Renal cortical epithelial cell (primary cell): ENCODE data around the gene ACVR1. TPM values are rescaled to one million over a fixed set of nuclear protein-coding genes. Genes with fewer than 3 reads are reported as not detected.
A peak's percentile ranks its signal among the peaks of the same experiment; 100 is the strongest.

Experiments
- DNase-seq: peaks from one replicate; pipeline ENCODE4 v3.0.0-alpha.2; 2011; ENCODE audit warnings: low read depth
- total RNA-seq: library from RNA; depleted of rRNA; stranded (reverse); fragments of >200 nt; gene quantifications from 2 replicates; pipeline ENCODE4 v1.2.3, GENCODE V29; 2014

ACVR1 gene
- total RNA-seq, 1 donor from 2014 or later = 57.3 TPM

- no peak for DNase-seq
Observed at GRCh38 chr2:157793053-157793612, 83.0 kb downstream of the ACVR1 start.

DNA sequence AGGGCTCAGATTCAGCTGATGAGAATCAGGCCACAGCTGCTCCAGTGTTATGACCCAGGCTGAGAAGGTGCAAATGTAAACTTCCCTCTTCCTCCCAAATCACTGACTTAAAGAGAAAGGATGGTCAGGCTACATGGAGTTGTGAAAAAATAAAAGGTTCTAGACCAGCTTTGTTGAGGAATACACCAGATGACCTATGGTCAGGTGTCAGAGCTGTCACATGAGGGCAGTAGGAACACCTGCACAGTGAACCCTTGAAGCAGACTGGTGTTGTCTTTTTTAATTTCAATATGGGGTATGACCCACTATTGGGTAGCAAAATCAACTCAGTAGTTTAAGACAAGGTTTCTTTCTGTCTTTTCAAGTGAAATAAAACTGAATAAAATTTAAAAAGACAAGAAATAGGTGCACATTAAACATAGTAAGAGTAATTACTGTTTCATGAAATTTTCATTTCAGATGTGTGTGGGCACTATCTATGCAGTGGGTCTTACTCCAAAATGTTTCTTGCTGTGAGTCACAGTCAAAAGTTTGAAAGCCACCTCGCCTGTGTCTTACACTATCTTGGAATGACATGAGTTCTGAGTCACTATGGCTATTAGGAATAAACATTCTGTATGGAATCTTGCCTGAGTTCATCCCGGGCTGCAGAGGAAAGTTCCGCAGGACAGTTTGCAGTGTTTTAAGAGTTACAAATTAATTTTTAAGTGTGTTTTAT is 83.6 kb downstream of the ACVR1 start:
- peak; percentile 65 for DNase-seq

- DNase-seq = peak; percentile 57
Observed at GRCh38 chr2:157790780-157791179, 85.3 kb downstream of the ACVR1 start.

DNA sequence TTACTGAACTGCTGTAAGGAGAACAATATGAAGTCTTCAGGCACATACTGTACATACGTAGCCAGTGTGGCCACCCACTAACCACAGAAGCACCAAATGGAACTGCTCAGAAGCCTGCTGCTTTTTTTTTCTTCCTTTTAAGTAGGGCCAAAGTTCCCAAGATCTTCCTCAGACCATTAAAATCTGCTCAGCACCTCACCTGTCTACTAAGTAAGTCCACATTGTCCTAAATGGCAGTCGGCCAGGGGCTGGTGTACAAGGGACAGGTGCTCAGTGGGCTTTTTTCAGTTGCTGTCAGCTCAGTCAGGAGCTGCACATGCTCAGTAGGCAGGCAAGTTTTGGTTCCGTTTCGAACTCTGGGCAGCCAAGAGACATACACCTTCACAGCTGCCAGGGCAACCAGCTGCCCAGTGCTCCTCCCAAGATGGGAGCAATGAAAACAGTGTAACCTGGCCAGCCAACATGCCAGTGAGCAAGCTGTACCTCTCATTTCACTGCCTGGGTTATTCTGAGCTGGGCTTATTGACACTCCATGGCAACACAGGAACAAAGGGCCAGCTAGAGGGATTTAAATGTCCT is 86.1 kb downstream of the ACVR1 start:
- DNase-seq = peak; percentile 83

GRCh38 chr2:157789256-157789655 is 86.9 kb downstream of the ACVR1 start:
- DNase-seq = no peak

DNA sequence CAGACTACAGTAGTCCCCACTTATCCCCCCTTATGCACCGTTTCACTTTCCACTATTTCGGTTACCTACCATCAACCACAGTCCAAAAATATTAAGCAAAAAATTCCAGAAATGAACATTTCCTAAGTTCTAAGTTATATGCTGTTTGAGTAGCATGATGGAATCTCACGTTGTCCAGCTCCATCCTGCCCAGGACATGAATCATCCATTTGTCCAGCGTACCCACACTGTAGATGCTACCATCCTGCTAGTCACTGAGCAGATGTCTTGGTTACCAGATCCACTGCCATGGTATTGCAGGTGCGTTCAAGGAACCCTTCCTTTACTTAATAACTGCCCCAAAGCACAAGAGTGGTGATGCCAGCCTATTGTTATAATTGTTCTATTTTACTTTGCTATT is 87.9 kb downstream of the ACVR1 start:
- no peak for DNase-seq

DNA sequence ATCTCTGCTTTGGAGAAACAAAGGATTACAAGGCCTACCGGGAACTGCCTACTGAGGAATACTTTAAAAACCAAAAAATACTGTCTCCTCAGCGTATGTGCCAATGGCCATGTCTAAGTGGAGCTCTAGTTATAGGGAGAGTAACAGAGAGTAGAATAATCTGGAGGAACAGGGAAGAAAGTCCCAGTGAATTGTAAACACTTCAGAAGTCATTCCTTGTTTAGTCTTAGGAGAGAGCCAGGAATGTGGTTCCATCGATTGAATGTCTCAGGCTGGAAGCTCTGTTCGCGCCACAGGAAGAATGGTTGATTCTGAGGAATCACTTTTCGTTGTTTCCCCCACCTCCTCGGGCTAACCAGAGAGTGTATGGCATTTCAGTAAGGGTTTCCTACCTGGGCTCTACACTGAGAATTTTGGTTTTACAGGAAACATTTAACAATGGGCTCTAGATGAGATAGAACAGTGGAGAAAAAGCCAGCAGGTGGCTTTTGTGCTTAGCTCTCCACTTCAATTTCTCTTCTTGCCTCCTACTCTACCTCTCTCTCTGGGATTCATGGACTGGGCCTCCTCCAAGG is 88.7 kb downstream of the ACVR1 start:
- DNase-seq = no peak

DNA sequence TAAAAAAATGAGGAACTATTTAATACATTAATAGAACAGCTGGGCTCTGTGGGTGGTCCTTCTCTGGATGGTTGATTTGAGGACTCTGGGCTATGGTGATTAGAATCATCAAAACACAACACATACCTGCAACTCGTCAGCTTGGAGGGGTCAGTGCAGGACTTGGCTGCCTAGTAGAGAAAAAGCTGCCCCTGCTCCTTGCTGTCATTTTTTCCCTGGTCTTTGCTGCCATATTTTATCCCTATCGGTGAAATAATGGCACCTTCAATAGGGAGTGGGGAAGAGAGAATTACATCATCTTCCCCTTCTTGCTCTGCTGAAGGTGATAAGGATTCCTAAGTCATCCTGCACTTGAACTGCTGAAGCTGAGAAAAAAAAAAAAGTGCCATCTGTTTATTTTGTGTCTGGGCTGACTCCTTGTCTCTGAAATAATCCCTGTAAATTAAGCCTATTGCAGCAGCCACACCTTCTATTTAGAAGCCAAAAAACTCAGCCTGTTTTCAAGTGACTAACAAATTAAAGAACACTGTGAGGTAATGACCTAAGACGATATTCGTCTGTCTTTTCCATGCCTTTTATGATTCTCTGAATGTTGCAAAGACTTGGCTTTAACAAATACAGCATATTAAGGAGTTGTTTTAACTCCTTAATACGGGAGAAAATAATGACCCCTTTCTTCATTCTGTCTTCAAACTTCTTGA is 89.3 kb downstream of the ACVR1 start:
- DNase-seq = no peak

DNA sequence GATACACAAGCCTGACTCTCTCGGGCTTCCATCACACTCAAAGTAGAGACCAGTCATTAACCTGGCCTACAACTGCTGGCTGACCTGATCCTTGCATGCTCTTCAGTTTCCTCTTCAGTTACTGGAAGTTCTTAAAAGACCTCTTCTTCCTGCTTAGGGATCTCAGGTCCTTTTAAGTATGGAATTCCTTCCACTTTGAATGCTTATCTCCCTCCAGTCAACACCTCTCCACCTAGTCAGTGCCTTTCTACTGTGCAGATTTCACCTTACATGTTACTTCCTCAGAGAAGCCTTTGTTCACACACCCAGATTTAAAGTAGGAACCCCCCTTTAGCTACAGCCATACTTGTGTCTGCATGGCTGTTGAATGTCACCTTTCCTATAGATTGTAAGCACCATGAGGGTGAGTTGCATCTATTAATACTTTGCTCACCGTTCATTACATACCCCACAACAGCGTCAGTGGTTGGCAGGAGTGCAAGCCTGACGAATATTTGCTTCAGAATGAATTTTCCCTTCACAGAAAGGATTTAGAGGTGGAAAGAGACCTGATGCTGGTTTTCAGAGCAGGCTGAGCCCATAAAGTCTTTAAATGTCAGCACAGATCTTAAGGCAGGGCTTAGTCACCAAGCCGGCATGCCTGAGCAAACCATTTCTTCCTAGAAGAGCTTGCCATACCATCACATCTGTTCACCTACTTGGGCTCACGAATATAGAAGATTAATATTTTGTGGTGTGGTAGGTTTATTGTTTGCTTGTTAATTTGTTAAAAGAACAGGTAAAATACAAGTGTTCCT is 90.1 kb downstream of the ACVR1 start:
- DNase-seq = peak; percentile 48

DNA sequence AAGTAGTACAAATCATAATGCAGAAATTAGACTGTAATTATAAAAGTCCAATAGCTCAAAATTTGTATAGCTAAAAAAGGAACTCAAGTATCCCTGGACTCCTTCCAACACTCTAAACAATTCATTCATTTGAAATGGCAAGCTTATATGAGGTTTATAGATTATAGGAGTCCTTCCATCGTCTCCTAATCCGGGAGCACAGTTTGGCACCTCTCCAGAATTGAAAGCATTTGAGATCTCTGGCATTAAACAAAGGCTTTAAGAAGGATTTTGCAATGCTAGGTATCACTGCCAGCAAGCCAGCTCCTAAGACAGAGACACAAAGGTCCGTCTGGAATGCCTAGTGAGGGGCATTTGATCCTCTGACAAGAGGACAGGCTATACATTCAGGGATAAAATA is 90.9 kb downstream of the ACVR1 start:
- DNase-seq = peak; percentile 68

- DNase-seq = peak; percentile 51
Observed at GRCh38 chr2:157784823-157785175, 91.3 kb downstream of the ACVR1 start.

DNA sequence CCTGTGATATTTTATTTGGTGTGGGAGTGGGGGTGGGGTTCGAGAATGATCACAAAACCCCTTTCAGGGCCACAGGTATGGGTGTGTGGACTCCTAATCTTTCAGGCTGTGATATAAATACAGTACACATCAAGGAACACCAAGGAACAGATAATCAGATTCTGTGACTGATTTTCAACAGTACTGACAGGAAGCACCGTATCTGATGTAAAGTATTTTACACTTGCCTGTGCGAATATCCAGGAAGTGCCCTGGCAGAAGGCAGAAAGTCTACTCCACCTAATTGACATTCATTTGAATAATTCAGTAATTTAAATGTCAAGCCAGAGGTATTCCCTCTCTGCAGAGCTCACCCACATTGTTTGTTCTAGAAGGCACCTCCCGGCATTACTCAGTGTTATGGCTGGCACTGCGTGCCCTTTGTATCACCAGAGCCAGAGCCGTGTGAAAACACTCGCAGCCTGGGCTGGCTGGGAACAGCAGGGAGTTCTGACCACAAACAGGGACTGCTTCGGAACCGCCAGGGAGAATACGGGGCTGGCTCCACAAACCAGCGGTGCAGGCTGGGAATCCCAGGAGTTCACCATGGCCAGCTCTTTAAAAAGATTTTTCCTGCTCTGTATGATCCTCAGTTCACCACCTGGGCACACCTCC is 91.8 kb downstream of the ACVR1 start:
- peak; percentile 97 for DNase-seq

- no peak for DNase-seq
Observed at GRCh38 chr2:157783245-157783644, 92.9 kb downstream of the ACVR1 start.

DNA sequence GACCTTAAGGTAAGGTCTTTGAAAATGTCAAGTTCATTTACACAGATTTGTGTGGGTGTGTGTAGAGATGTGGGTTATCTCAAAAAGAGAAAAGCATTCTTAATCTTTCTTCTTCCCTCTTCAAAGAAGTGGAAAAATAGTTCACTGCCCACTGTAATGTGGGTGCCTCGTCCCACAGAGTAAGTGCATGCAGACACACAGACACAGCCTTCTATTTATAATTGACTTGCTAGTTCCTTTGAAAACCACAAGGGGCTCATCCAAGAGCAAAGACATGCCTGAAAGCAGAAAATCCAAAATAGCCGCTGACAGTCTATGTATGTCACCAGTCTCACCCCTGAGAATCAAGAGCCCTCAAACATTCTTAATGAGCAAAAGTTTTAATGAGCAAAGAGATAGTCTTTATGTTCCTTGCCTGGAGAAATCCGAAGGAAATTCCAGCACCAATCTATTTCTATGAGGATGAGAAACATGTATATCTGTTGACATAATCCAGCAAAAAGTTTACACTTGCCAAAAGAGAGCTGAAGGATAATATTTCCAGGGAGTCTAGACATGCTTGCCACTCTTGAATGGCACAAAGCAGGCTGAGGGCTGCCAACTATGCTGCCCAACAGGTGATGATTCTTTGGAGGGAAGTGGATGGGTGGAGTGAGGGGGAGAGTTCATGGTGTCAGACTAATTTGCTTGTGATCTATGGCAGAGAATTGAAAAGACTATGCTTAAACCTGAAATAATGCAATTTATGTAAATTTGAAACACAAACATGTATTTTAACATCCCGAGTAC is 93.9 kb downstream of the ACVR1 start:
- DNase-seq = peak; percentile 50

DNA sequence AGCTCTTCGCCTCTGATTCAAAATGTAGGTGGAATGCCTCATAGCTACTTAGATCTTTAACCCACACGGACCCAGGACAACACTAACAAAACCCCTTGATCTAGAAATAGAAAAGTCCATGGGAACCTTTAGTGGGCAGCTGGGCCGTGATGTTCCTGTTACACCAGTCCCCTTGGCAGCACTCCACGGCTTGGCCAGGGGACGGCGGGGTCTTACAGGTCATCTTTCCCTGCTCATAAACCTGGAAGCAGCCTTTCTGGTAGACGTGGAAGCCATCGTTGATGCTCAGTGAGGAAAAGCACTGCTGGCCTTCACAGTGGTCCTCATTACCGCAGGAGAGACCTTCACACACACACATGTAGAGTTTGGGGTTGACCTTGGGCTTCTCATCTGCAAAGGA is 95.9 kb downstream of the ACVR1 start:
- no peak for DNase-seq

- no peak for DNase-seq
Observed at GRCh38 chr2:157779794-157780193, 96.3 kb downstream of the ACVR1 start.

DNA sequence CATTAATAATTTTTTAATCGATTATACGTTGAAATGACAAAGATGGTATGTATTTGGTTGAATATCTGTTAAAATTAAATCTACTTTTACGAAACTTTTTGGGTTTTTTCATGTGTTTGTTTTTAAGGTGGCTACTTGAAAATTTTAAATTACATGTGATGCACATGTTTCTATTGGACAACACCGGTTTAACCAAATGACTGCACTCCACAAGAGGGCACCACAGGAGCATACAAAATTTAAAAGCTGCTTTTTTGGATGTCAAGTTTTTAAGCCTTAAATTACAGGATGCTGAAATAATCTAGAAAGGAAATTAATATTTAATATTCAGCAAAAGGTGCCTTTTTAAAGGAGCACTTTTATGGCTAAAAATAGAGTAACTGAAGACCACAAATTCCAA is 98.7 kb downstream of the ACVR1 start:
- peak; percentile 53 for DNase-seq

GRCh38 chr2:157771234-157771633 is 104.9 kb downstream of the ACVR1 start:
- no peak for DNase-seq

DNA sequence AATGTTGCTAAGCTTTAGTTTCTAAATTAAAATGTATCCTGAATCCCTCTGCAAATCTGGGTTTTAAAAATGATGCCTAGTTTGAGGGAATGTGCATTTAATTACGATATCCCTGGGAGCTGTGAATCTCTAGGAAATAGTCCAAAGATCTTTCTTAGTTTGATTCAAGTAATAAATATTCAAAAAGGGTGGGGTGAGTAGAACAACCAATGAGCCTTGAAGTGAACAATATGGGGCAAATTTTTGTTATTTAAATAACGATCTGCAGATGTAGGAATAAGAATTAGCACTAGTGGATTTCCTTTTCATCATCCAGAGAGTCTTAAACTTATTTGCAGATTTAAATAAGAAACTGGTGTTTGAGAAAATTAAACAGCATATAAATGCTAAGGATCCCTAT is 106.3 kb downstream of the ACVR1 start:
- no peak for DNase-seq

GRCh38 chr2:157764386-157764785 is 111.7 kb downstream of the ACVR1 start:
- DNase-seq = no peak
